K562 (cell line): Measurements from ENCODE around the gene EXOC4. TPM values are rescaled to one million over a fixed set of nuclear protein-coding genes. Genes with fewer than 3 reads are reported as not detected.
A peak's percentile ranks its signal among the peaks of the same experiment; 100 is the strongest.

Source experiments
- ATAC-seq: fragments of 200-7000 bp; cut with Tn5 transposase; 3 replicates; pipeline ENCODE4 v1.9.1; 2020; ENCODE audit warnings: moderate library complexity
- BruUV-seq: library from RNA; stranded (reverse); fragments of 400-500 nt; replicated peaks from 2 replicates; lab custom pipeline; 2021; lab: Mats Ljungman, UMichigan
- CTCF ChIA-PET: fragments of 300-600 bp; formaldehyde crosslinking; extraction: SDS; loops from one replicate; lab custom pipeline; 2021; ENCODE audit warnings: low intra/inter-chr PET ratio; lab: Yijun Ruan, JAX
- POLR2A ChIA-PET: fragments of 300-600, 350-650 bp; sonication (Branson Sonifier 250); formaldehyde crosslinking; extraction: SDS; loops from one replicate; lab custom pipeline; 2021; ENCODE audit warnings: antibody characterized with exemption, inconsistent platforms; lab: Yijun Ruan, JAX
- DNase-seq, 4 experiments: peaks; one replicate each; pipeline versions ENCODE4 v3.0.0 to v3.0.0-alpha.2; 2011 to 2018; ENCODE audit warnings: low spot score in 3 of 4, mixed read lengths in 3 of 4; ENCODE audit errors: extremely low read depth in 1 of 4
- FAIRE-seq: peaks from 2 replicates; lab custom pipeline; 2011; peaks lifted over from hg19 to GRCh38; lab: Jason Lieb, UNC
- H2AFZ ChIP-seq: 2 replicates; pipeline ENCODE4 v1.6.0; 2011; ENCODE audit warnings: low read depth, low read length, control low read depth, inconsistent platforms
- H3K27ac ChIP-seq: fragments of 200-600 bp; 3 replicates; pipeline ENCODE4 v1.8.0; 2011; ENCODE audit warnings: low read depth, mild to moderate bottlenecking, control low read depth, inconsistent platforms, low read length, moderate library complexity, mixed read lengths; ENCODE audit errors: extremely low read depth
- H3K27me3 ChIP-seq, 2 experiments: fragments of 300-600 bp in 1 of 2; 2 replicates in 1 of 2; 3 replicates in 1 of 2; pipeline versions ENCODE4 v1.6.0 to v1.8.0; 2011; ENCODE audit warnings: inconsistent platforms in 2 of 2, low read length in 2 of 2, mild to moderate bottlenecking in 1 of 2, mixed read lengths in 1 of 2, moderate library complexity in 1 of 2; ENCODE audit not compliant: control insufficient read depth in 2 of 2, insufficient read depth in 2 of 2
- H3K36me3 ChIP-seq: fragments of 300-600 bp; 3 replicates; pipeline ENCODE4 v1.8.0; 2011; ENCODE audit warnings: mild to moderate bottlenecking, low read length, inconsistent platforms; ENCODE audit not compliant: control insufficient read depth, insufficient read depth
- H3K4me1 ChIP-seq, 2 experiments: fragments of 200-600 bp in 1 of 2; replicated peaks in 1 of 2; 2 replicates in 1 of 2; 3 replicates in 1 of 2; pipeline versions ENCODE4 v1.5.1 to v1.8.0; 2011; ENCODE audit warnings: inconsistent platforms in 2 of 2, low read length in 2 of 2, mild to moderate bottlenecking in 1 of 2, mixed read lengths in 1 of 2, moderate library complexity in 1 of 2; ENCODE audit not compliant: control insufficient read depth in 2 of 2, insufficient read depth in 2 of 2
- H3K4me2 ChIP-seq: 2 replicates; pipeline ENCODE4 v1.6.1; 2011; ENCODE audit warnings: low read length, control low read depth, inconsistent platforms, mixed read lengths; ENCODE audit not compliant: insufficient read depth
- H3K4me3 ChIP-seq: fragments of 200-600 bp; sonication (generic), shearing (Covaris generic); 2 replicates; pipeline ENCODE4 v1.5.1; 2016; ENCODE audit warnings: control low read depth, inconsistent platforms
- H3K79me2 ChIP-seq: fragments of 200-600 bp; 3 replicates; pipeline ENCODE4 v1.8.0; 2011; ENCODE audit warnings: low read length, inconsistent platforms; ENCODE audit not compliant: control insufficient read depth, insufficient read depth
- H3K9ac ChIP-seq, 2 experiments: 2 replicates each; pipeline versions ENCODE4 v1.6.0 to v1.6.1; 2011; ENCODE audit warnings: low read depth in 2 of 2, low read length in 2 of 2, control low read depth in 1 of 2, inconsistent platforms in 1 of 2, mild to moderate bottlenecking in 1 of 2, mixed read lengths in 1 of 2; ENCODE audit not compliant: insufficient read depth in 1 of 2
- H3K9me1 ChIP-seq: one replicate; pipeline ENCODE4 v1.6.0; 2011; ENCODE audit warnings: inconsistent platforms, mild to moderate bottlenecking, low read length, moderate library complexity; ENCODE audit not compliant: control insufficient read depth, insufficient read depth
- H3K9me3 ChIP-seq: replicated peaks from 2 replicates; pipeline ENCODE4 v1.5.1; 2011; ENCODE audit warnings: low read depth, low read length, inconsistent platforms; ENCODE audit not compliant: control insufficient read depth, insufficient read depth
- H4K20me1 ChIP-seq: replicated peaks from 2 replicates; pipeline ENCODE4 v1.6.1; 2011; ENCODE audit warnings: low read length, inconsistent platforms, mixed read lengths; ENCODE audit not compliant: control insufficient read depth, insufficient read depth
- BMI1 ChIP-seq: fragments of 150-350 bp; IDR thresholded peaks from 2 replicates; pipeline ENCODE4 v1.6.1; 2014; ENCODE audit warnings: low read length
- XRCC3 ChIP-seq: fragments of 450-650 bp; IDR thresholded peaks from 2 replicates; pipeline ENCODE4 v1.6.1; 2017; ENCODE audit warnings: mild to moderate bottlenecking, moderate library complexity
- WGBS: fragments of 100-300 bp; shearing (Covaris generic); methylation state at CpG from one replicate; pipeline ENCODE4 v1.1.6; 2016; ENCODE audit warnings: low coverage, mixed read lengths; ENCODE audit not compliant: insufficient coverage; ENCODE audit errors: missing lambda C conversion rate; 5-methylcytosine and 5-hydroxymethylcytosine counted together
- in situ Hi-C: fragments of 300-500 bp; cut with MboI; formaldehyde crosslinking; loops from 4 replicates; pipeline ENCODE4 v1.15.0; 2018; ENCODE audit warnings: inconsistent platforms, mixed read lengths
- intact Hi-C: fragments of 100-400 bp; cut with micrococcal nuclease; formaldehyde crosslinking; loops from 2 replicates; pipeline ENCODE4 v1.14.2; 2022
- polyA plus RNA-seq, 8 experiments: library from polyadenylated mRNA; depleted of rRNA in 4 of 8; stranded (reverse) in 5 of 8; unstranded in 3 of 8; fragments of >200 nt; fragmentation: Nextera tagmentation in 2 of 8; fragmentation: Illumina TruSeq in 1 of 8; extraction: Ambion mirVana in 2 of 8; extraction: Trizol in 1 of 8; gene quantifications; 2 replicates each; pipeline versions ENCODE4 v1.2.1 to v1.2.3, GENCODE V29; 2011 to 2014; ENCODE audit warnings: inconsistent platforms in 1 of 8, missing spikeins in 1 of 8
- total RNA-seq, 7 experiments: library from RNA; depleted of rRNA in 6 of 7; stranded (reverse); fragments of >200 nt in 6 of 7; fragmentation: Illumina TruSeq in 2 of 7; extraction: Trizol in 2 of 7; gene quantifications; 2 replicates each; pipeline versions ENCODE4 v1.2.1 to v1.2.3, GENCODE V29; 2011 to 2021; ENCODE audit warnings: low replicate concordance in 1 of 7
- TF ChIP-seq, protein P1 (sequence below): conservative IDR thresholded peaks from 2 replicates; pipeline ENCODE4 v1.6.1; 2011; ENCODE audit warnings: low read depth, mild to moderate bottlenecking, low read length; ENCODE audit not compliant: control insufficient read depth
- TF ChIP-seq, protein P2 (sequence below): fragments of 450-650 bp; IDR thresholded peaks from 2 replicates; pipeline ENCODE4 v1.6.1; 2018; ENCODE audit not compliant: partially characterized antibody

EXOC4 gene
- total and polyA plus RNA-seq, 9 of the 15 experiments (the other 6 are each of a cell fraction or from before 2014, with no cell fraction given), result 18.5 to 73.1 (median 46.6) TPM

DNA sequence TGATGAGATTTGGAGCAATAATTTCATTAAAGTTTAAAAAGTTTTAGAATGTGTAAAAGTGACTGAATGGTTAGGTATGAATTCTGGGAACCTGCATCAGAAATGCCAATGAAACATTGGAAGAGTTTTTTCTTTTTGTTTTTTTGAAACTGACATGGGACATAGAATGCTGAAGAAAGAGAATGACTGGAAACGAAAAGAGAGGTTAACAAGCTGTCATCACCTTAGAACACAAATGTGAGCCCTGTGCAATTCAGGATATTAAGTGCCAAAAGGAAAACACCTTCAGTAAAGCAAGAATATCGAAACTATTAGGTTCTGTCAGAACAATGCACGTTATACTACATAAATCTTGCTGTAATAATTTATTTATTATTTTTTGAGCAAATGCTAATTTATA lies 12.6 kb upstream of the EXOC4 start (continued):
- TF ChIP-seq, protein P1, sequence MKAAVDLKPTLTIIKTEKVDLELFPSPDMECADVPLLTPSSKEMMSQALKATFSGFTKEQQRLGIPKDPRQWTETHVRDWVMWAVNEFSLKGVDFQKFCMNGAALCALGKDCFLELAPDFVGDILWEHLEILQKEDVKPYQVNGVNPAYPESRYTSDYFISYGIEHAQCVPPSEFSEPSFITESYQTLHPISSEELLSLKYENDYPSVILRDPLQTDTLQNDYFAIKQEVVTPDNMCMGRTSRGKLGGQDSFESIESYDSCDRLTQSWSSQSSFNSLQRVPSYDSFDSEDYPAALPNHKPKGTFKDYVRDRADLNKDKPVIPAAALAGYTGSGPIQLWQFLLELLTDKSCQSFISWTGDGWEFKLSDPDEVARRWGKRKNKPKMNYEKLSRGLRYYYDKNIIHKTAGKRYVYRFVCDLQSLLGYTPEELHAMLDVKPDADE, result no peak
- peak; percentile 28; the same call in 1 of the 2 replicates for TF ChIP-seq BMI1

DNA sequence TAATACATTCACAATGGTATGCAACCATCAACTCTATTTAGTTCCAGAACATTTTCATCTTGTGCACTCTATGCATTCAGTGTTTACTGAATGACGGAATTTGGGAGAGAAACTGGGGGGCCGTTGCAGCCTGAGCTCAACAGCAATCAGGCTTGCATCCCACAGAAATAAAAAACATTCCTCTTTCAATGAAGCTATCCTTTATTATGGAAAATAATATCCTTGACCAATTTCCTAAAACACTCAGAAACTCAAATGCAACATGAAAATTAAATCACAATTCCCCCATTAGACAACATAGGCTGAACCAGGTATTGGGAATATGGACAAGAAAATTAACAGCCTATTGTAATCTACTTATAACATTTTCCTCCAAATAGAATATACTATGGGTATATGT lies 6.3 kb upstream of the EXOC4 start:
- DNase-seq (no peak), FAIRE-seq (no peak), ATAC-seq (no peak)
- Histone ChIP-seq H3K4me3 (no peak overlapping the region), H3K9ac (no peak overlapping the region), H3K9me1 (no peaks in the 10 kb centered on the region), H3K9me3 (no peaks in the 10 kb centered on the region), H3K79me2 (no peaks in the 10 kb centered on the region), H3K4me2 (no peak overlapping the region), H3K27ac (no peak overlapping the region), H3K27me3 (peaks cover 0 to 5% of the 10 kb centered on the region in 2 experiments; a peak in 2 of 5 replicates), H2AFZ (no peak overlapping the region), H4K20me1 (no peaks in the 10 kb centered on the region), H3K36me3 (no peaks in the 10 kb centered on the region), H3K4me1 (no peaks in the 10 kb centered on the region)
- TF ChIP-seq XRCC3, result no peak
- TF ChIP-seq, protein P2, sequence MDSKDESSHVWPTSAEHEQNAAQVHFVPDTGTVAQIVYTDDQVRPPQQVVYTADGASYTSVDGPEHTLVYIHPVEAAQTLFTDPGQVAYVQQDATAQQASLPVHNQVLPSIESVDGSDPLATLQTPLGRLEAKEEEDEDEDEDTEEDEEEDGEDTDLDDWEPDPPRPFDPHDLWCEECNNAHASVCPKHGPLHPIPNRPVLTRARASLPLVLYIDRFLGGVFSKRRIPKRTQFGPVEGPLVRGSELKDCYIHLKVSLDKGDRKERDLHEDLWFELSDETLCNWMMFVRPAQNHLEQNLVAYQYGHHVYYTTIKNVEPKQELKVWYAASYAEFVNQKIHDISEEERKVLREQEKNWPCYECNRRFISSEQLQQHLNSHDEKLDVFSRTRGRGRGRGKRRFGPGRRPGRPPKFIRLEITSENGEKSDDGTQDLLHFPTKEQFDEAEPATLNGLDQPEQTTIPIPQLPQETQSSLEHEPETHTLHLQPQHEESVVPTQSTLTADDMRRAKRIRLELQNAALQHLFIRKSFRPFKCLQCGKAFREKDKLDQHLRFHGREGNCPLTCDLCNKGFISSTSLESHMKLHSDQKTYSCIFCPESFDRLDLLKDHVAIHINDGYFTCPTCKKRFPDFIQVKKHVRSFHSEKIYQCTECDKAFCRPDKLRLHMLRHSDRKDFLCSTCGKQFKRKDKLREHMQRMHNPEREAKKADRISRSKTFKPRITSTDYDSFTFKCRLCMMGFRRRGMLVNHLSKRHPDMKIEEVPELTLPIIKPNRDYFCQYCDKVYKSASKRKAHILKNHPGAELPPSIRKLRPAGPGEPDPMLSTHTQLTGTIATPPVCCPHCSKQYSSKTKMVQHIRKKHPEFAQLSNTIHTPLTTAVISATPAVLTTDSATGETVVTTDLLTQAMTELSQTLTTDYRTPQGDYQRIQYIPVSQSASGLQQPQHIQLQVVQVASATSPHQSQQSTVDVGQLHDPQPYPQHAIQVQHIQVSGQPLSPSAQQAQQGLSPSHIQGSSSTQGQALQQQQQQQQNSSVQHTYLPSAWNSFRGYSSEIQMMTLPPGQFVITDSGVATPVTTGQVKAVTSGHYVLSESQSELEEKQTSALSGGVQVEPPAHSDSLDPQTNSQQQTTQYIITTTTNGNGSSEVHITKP, result peak; percentile 95
- ChIA-PET CTCF (no interaction called here), POLR2A (interaction anchor here (1.0 to 1.9 kb wide), 3 partner anchors 8 to 21 kb away, joined by 3 to 5 read pairs (median 4); no protein-coding TSS in a partner anchor)
- no TSS peak for BruUV-seq
- in situ Hi-C loops, result no loop called here
- intact Hi-C loops, result no loop called here
- 14% methylated on average over 2 of the region's 2 CpGs for WGBS
